D721Med (cell line): ENCODE measurements around the gene TLR1.
"Not testable (repeated sequence)": the region's sequence is repeated elsewhere in the genome, so short reads cannot be mapped to it uniquely, and the experiment has no call there.

Experiments used
- DNase-seq: peaks from one replicate; pipeline ENCODE4 v3.0.0; 2011; ENCODE audit warnings: low spot score; ENCODE audit not compliant: insufficient read length
- FAIRE-seq: peaks from 2 replicates; lab custom pipeline; 2011; peaks lifted over from hg19 to GRCh38; lab: Jason Lieb, UNC
- CTCF ChIP-seq: IDR thresholded peaks from 2 replicates; pipeline ENCODE4 v1.5.1; 2012; ENCODE audit warnings: mild to moderate bottlenecking, control low read depth; ENCODE audit not compliant: insufficient read depth; ENCODE audit errors: missing control alignments

The TLR1 gene

DNA sequence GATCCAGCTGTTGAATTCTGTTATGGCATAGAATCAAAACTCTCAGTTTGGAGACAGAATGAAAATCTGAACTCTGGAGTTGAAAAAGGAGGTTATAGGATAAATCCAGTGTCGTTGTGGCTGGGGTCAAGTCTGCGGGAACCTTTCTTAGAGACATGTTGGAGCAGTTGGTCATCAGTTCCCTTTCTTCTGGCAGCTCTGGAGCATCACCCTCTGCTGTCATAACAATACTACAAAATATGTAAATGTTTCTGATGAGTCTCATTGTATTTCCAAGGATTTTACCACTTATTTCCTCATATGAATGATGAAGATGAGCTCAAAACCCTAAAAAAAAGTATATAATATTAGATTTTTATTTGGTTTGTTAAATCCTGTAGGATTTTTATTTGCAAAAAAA is 29.3 kb downstream of the TLR1 start:
- DNase-seq, result no peak
- FAIRE-seq, result no peak
- TF ChIP-seq CTCF, result no peak

DNA sequence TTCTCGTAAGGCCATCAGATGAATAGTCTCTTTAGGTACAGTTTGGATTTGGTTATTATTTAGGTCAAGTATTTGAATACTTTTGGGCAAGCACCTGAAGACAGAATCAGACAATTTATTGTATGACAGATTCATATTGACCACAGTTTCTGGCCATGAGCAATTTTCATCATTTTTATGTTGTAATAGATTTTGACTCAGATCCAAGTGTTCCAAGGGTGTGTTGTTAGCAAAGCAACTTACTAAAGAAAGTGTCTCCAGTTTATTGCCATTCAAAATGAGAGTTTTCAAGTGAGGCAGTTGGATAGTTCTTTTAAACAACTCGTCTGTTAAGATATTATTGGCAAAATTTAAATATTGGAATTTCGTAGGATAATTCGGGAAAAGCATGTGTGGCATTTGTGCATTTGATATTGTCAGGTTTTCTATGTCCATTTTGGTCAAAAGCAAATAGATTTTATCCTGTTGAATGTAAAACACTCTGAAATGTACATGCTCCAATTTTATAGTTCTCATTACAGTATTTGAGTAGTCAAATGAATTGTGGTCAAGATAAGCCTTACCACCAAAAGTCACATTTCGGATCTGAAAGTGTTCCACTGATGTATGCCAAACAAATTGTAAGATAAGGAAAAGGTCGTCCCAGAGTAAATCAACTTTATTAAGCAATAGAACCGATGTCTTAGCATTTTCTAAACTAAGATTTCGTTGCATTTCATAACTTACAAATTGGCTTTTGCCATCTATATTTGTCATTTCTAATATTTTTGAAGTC is 30.2 kb downstream of the TLR1 start:
- FAIRE-seq (no peak), DNase-seq (no peak)
- TF ChIP-seq CTCF, result no peak

DNA sequence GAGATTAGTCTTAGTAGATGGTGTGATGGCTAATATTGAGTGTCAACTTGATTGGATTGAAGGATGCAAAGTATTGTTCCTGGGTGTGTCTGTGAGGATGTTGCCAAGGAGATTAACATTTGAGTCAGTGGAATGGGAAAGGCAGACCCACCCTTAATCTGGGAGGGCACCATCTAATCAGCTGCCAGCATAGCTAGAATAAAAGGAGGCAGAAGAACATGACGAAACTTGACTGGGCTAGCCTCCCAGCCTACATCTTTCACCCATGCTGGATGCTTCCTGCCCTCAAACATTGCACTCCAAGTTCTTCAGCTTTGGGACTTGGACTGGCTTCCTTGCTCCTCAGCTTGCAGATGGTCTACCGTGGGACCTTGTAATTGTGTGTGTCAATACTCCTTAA is 34.3 kb downstream of the TLR1 start:
- FAIRE-seq, DNase-seq: not testable (repeated sequence)

DNA sequence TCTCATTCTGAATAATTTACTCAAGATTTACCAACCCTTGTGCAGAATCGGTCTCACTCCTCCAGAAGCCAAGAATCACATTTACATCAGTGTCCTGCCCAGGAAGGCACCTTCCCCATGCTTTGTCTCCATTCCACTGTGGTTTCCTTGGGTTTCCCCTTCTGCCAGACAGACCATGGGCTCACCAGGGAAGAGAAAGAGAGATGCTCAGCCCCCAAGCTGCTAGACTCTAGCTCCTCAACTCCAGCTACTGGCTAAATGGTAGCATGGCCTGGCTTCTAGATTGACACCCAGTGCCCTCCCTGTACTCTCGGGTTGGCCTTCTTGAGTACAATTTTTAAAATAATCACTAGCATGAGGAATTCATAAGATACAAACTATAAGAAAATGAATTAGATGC is 34.7 kb downstream of the TLR1 start:
- FAIRE-seq (no peak), DNase-seq (no peak)
- TF ChIP-seq CTCF, result no peak

- no peak for FAIRE-seq
- no peak for TF ChIP-seq CTCF
- DNase-seq, result no peak
Observed at GRCh38 chr4:38769441-38769840, 35.1 kb downstream of the TLR1 start.

- no peak for TF ChIP-seq CTCF
- no peak for DNase-seq
- no peak for FAIRE-seq
Observed at GRCh38 chr4:38768968-38769394, 35.6 kb downstream of the TLR1 start.

GRCh38 chr4:38766940-38767339 is 37.7 kb downstream of the TLR1 start:
- FAIRE-seq, DNase-seq: not testable (repeated sequence)

DNA sequence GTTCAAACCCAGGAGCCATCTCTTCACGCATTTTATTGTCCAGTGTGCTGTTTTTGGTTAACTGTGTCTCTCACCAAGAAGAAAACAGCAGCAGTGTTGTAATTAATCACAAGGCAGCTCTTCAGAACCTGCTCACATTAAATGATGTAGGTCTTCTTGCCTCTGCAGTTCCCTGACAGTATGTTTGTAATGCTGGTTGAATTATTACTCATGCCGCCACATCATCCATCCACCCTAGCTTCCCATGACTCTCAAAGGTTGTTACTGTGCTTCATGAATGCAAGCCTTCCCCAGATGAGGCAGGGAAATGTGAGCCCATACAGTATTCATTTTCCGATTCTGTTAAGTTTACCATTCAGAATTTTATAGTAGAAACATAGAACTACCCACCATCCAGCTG is 39.2 kb downstream of the TLR1 start:
- no peak for TF ChIP-seq CTCF

More for the DNA sequence above, 39.2 kb downstream of the TLR1 start:
- no peak for FAIRE-seq
- DNase-seq, result no peak
